ENCODE results near the gene NACAD. TPM values are rescaled to one million over a fixed set of nuclear protein-coding genes. Genes with fewer than 3 reads are reported as not detected.

NACAD gene
- total RNA-seq, 1 experiment from 2014 or later: 1.0 TPM

DNA sequence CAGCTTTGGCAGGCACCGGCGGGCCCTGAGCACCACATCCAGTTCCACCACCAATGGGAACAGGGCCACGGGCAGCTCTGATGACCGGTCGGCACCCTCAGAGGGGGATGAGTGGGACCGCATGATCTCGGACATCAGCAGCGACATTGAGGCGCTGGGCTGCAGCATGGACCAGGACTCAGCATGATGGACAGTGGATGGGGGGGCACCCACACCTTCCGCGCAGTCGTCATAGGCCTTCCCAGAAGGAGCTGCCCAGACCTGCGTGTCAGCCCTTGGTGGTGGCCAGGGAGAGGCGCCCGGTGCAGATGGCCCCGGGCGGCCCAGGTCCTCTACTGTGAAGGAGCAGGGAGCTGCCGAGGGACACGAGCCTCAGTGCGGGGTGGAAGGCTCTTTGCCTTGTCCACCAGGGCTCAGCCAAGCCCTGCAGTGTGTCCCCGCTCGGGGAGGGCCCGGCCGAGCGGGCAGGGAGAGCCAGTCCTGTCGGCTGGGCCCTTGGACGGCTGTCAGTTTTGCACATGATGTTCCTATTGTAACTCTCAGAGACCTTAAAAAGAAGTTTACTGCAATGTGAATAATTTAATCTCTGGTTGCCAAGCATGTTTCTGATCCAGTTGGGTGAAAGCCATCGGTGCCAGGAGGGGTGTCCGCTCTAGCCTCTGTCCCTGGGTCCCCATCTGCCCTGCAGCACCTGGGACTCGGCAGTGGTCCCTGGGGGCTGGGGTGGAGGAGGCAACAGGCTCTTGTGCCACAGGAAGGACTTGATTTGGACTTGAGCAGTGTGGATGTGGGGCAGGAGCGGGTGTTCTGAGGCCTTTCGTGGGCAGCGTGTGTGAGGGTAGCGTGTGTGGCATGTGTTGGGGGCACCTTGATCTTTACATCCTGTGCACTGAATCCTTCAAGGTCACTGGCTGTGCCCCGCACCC, 12.6 kb downstream of the NACAD start:
- H3K4me1 ChIP-seq: no peaks in the 10 kb centered on the region
- peak in 1 of 2 experiments; percentile 21 for DNase-seq
- TF ChIP-seq, protein P1, sequence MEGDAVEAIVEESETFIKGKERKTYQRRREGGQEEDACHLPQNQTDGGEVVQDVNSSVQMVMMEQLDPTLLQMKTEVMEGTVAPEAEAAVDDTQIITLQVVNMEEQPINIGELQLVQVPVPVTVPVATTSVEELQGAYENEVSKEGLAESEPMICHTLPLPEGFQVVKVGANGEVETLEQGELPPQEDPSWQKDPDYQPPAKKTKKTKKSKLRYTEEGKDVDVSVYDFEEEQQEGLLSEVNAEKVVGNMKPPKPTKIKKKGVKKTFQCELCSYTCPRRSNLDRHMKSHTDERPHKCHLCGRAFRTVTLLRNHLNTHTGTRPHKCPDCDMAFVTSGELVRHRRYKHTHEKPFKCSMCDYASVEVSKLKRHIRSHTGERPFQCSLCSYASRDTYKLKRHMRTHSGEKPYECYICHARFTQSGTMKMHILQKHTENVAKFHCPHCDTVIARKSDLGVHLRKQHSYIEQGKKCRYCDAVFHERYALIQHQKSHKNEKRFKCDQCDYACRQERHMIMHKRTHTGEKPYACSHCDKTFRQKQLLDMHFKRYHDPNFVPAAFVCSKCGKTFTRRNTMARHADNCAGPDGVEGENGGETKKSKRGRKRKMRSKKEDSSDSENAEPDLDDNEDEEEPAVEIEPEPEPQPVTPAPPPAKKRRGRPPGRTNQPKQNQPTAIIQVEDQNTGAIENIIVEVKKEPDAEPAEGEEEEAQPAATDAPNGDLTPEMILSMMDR (IDR thresholded peaks at IDR 0.05; ENCODE audit: insufficient read depth in 1 of 2, low read depth in 1 of 2, low read length in 1 of 2, severe bottlenecking in 1 of 2, unreplicated experiment in 1 of 2): no peak
- Mint-ChIP-seq H3K27me3 (ENCODE audit: insufficient read depth, unreplicated experiment) (no peaks in the 10 kb centered on the region), H3K36me3 (ENCODE audit: insufficient read depth, unreplicated experiment) (peaks cover 5% of the 10 kb centered on the region), H3K27ac (ENCODE audit: unreplicated experiment) (no peak overlapping the region), H3K9me3 (ENCODE audit: unreplicated experiment) (no peaks in the 10 kb centered on the region), H3K4me3 (ENCODE audit: unreplicated experiment) (no peak overlapping the region), H3K4me1 (ENCODE audit: low read depth, unreplicated experiment) (no peaks in the 10 kb centered on the region)
- ChIA-PET POLR2A (no interaction called here), CTCF (interaction anchor here (0.7 kb wide), 1 partner anchor 835 kb away, joined by 3 read pairs; no protein-coding TSS in a partner anchor)
- no peaks in the 10 kb centered on the region for H3K27me3 ChIP-seq (replicated peaks; ENCODE audit: control insufficient read depth, insufficient read depth, low read length)
- H3K36me3 ChIP-seq (ENCODE audit: control insufficient read depth, insufficient read depth, low read length): peaks cover 2% of the 10 kb centered on the region; the same call in 1 of the 2 replicates
- intact Hi-C loops (cut with micrococcal nuclease; ENCODE audit: unreplicated experiment): no loop called here
- no TSS peak for BruUV-seq (replicated peaks)
- no peaks in the 10 kb centered on the region for H3K9me3 ChIP-seq
- H3K4me3 ChIP-seq (ENCODE audit: low read depth, low read length): no peak overlapping the region

DNA sequence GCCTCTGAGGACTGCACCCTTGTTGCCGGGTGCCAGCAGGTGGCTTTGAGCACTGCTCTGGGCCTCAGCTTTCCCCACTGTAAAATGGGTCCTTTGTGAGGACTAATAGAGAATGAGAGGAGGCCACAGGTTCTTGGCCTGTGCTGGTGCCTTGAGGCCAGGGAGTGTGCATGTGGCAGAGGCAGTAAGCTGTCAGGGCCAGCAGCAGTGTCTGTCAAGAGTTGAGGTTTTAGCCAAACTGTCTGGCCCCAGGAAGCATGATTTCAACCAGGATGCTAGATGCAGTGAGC, 13.5 kb downstream of the NACAD start:
- peaks cover 5% of the 10 kb centered on the region for H3K36me3 Mint-ChIP-seq (ENCODE audit: insufficient read depth, unreplicated experiment)
- H3K27ac Mint-ChIP-seq (ENCODE audit: unreplicated experiment): no peak overlapping the region
- POLR2A ChIA-PET: no interaction called here
- intact Hi-C loops (cut with micrococcal nuclease; ENCODE audit: unreplicated experiment): no loop called here
- TF ChIP-seq, protein P1 (IDR thresholded peaks at IDR 0.05; ENCODE audit: insufficient read depth in 1 of 2, low read depth in 1 of 2, low read length in 1 of 2, severe bottlenecking in 1 of 2, unreplicated experiment in 1 of 2): no peak
- H3K9me3 Mint-ChIP-seq (ENCODE audit: unreplicated experiment): no peaks in the 10 kb centered on the region
- DNase-seq: peak in 1 of 2 experiments; percentile 19
- Histone ChIP-seq H3K9me3 (no peaks in the 10 kb centered on the region), H3K4me3 (ENCODE audit: low read depth, low read length) (no peak overlapping the region), H3K27me3 (replicated peaks; ENCODE audit: control insufficient read depth, insufficient read depth, low read length) (no peaks in the 10 kb centered on the region), H3K36me3 (ENCODE audit: control insufficient read depth, insufficient read depth, low read length) (peaks cover 2% of the 10 kb centered on the region; the same call in 1 of the 2 replicates), H3K4me1 (no peaks in the 10 kb centered on the region)
- H3K27me3 Mint-ChIP-seq (ENCODE audit: insufficient read depth, unreplicated experiment): no peaks in the 10 kb centered on the region
- CTCF ChIA-PET: no interaction called here
- BruUV-seq (replicated peaks): no TSS peak
- no peak overlapping the region for H3K4me3 Mint-ChIP-seq (ENCODE audit: unreplicated experiment)
- H3K4me1 Mint-ChIP-seq (ENCODE audit: low read depth, unreplicated experiment): no peaks in the 10 kb centered on the region

DNA sequence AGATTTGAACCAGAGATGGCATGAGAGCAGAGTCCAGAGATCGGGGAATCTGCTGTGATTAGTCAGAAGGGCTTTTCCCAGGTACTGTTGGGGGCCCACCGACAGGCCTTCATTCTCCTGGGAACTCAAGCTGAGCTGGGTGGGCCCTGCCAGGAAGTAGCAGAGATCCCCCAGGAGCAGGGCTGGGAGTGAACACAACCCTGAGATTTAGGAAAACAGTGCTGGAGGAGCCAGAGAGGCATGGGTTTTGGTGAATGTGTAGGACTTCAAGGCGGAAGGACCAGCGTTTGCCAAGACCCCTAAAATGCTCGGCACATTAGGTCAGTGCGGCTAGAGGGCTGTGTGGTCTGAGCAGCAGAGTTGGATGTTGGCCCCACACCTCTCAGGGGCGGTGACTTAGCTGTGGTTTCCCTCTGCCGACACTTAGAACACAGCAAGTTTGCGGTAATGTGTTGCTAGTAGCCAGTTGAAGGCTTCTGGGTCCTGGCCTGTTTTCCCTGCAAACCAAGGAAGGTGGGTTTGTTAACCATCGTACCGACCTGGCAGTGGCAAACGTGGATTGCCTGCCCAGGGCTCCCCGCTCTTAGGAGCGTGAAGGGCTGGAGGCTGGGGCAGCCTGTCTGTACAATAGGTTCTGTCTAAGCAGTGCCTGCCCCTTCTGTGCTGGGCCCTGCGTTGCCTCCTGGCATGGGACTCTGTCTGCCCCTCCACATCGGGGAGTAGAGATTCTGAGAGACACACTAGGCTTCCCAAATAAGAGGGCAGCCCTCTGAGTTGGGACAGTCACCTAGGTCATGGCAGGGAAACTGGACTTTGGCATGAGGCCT, 14.0 kb downstream of the NACAD start:
- H3K4me3 ChIP-seq (ENCODE audit: low read depth, low read length): no peak overlapping the region
- intact Hi-C loops (cut with micrococcal nuclease; ENCODE audit: unreplicated experiment): no loop called here
- H3K36me3 ChIP-seq (ENCODE audit: control insufficient read depth, insufficient read depth, low read length): peaks cover 3% of the 10 kb centered on the region; the same call in 1 of the 2 replicates
- Mint-ChIP-seq H3K4me1 (ENCODE audit: low read depth, unreplicated experiment) (no peaks in the 10 kb centered on the region), H3K9me3 (ENCODE audit: unreplicated experiment) (no peaks in the 10 kb centered on the region), H3K27ac (ENCODE audit: unreplicated experiment) (no peak overlapping the region), H3K27me3 (ENCODE audit: insufficient read depth, unreplicated experiment) (no peaks in the 10 kb centered on the region), H3K4me3 (ENCODE audit: unreplicated experiment) (no peak overlapping the region), H3K36me3 (ENCODE audit: insufficient read depth, unreplicated experiment) (peaks cover 8% of the 10 kb centered on the region)
- no peaks in the 10 kb centered on the region for H3K27me3 ChIP-seq (replicated peaks; ENCODE audit: control insufficient read depth, insufficient read depth, low read length)
- no TSS peak for BruUV-seq (replicated peaks)
- no peaks in the 10 kb centered on the region for H3K4me1 ChIP-seq
- ChIA-PET CTCF (no interaction called here), POLR2A (no interaction called here)
- DNase-seq: no peak
- no peaks in the 10 kb centered on the region for H3K9me3 ChIP-seq
- TF ChIP-seq, protein P1 (IDR thresholded peaks at IDR 0.05; ENCODE audit: insufficient read depth in 1 of 2, low read depth in 1 of 2, low read length in 1 of 2, severe bottlenecking in 1 of 2, unreplicated experiment in 1 of 2): no peak
